Measurements from ENCODE around the gene PARD6B.

- TF ChIP-seq EZH2 (IDR thresholded peaks at IDR 0.05; ENCODE audit: borderline replicate concordance, low read depth, low read length, severe bottlenecking) = no peak
- no peak for TF ChIP-seq CTCF (IDR thresholded peaks at IDR 0.05; ENCODE audit: borderline replicate concordance, extremely low read depth, low read length, poor library complexity, severe bottlenecking)
These were observed 44.6 kb upstream of the PARD6B start for GRCh38 chr20:50686821-50687220.
